ENCODE data around the gene CDH24.

DNA sequence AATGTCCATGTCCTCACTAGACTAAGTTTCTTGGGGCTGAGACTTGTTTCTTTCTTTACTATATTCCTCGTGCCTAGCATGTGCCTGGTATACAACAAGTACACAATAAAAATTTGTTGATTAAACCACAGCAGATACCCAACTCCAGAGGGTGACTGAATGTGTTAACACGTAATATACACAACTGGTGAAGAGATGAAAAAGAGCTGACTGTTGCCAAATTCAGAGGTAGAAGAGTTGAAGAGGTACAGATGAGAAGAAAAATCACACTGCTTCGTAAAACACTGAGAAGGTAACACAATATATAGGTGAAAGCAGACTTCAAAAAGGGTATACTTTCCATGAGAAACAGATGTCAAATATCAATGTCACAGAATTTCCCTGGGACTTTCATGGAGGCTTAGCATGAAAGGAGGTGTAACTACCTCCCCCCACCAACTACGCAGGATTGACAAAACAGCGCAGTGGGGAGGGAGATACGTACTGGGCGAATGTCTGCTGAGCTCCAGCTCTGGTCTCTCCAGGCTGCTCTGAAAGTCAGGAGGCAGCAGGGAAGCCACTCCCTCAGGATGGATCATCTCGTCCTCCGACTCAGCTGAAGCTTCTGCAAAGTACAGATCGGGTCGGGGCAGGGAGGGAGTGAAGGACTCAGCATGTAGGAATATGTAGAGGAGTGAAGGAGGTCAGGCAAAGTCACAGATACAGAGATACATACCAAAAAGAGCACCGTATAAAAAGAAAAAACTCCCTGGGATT, 32.4 kb upstream of the CDH24 start:
- TF ChIP-seq, protein P1, sequence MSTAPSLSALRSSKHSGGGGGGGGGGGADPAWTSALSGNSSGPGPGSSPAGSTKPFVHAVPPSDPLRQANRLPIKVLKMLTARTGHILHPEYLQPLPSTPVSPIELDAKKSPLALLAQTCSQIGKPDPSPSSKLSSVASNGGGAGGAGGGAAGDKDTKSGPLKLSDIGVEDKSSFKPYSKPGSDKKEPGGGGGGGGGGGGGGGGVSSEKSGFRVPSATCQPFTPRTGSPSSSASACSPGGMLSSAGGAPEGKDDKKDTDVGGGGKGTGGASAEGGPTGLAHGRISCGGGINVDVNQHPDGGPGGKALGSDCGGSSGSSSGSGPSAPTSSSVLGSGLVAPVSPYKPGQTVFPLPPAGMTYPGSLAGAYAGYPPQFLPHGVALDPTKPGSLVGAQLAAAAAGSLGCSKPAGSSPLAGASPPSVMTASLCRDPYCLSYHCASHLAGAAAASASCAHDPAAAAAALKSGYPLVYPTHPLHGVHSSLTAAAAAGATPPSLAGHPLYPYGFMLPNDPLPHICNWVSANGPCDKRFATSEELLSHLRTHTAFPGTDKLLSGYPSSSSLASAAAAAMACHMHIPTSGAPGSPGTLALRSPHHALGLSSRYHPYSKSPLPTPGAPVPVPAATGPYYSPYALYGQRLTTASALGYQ (CRISPR knock-in tag; IDR thresholded peaks at IDR 0.05), result no peak
- TF ChIP-seq ZSCAN29 (CRISPR knock-in tag; conservative IDR thresholded peaks at IDR 0.05) (no peak), GLI4 (CRISPR knock-in tag; IDR thresholded peaks at IDR 0.05; ENCODE audit: borderline replicate concordance) (no peak), PHF8 (CRISPR knock-in tag; IDR thresholded peaks at IDR 0.05) (no peak), ZNF572 (CRISPR knock-in tag; IDR thresholded peaks at IDR 0.05) (no peak)
- TF ChIP-seq, protein P2, sequence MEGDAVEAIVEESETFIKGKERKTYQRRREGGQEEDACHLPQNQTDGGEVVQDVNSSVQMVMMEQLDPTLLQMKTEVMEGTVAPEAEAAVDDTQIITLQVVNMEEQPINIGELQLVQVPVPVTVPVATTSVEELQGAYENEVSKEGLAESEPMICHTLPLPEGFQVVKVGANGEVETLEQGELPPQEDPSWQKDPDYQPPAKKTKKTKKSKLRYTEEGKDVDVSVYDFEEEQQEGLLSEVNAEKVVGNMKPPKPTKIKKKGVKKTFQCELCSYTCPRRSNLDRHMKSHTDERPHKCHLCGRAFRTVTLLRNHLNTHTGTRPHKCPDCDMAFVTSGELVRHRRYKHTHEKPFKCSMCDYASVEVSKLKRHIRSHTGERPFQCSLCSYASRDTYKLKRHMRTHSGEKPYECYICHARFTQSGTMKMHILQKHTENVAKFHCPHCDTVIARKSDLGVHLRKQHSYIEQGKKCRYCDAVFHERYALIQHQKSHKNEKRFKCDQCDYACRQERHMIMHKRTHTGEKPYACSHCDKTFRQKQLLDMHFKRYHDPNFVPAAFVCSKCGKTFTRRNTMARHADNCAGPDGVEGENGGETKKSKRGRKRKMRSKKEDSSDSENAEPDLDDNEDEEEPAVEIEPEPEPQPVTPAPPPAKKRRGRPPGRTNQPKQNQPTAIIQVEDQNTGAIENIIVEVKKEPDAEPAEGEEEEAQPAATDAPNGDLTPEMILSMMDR (CRISPR knock-in tag; IDR thresholded peaks at IDR 0.05), result no peak
